SK-N-SH treated with all-trans-retinoic acid at 6 μM for 48 hours (cell line): ENCODE measurements around the gene SKIC3.

Experiments
- ARNTL ChIP-seq: fragments of 450-650 bp; formaldehyde crosslinking; IDR thresholded peaks from 2 replicates; pipeline ENCODE4 v1.5.0; 2020; ENCODE audit warnings: low read depth, mild to moderate bottlenecking, moderate library complexity, borderline replicate concordance
- BACH2 ChIP-seq: fragments of 250-450 bp; sonication (Bioruptor Pico); IDR thresholded peaks from 2 replicates; pipeline ENCODE4 v1.9.0; 2021; ENCODE audit warnings: mild to moderate bottlenecking, borderline replicate concordance
- ESRRG ChIP-seq: fragments of 250-450 bp; sonication (Bioruptor Pico); IDR thresholded peaks from 2 replicates; pipeline ENCODE4 v1.6.1; 2021; ENCODE audit warnings: mild to moderate bottlenecking
- GLIS3 ChIP-seq: fragments of 250-450 bp; sonication (Bioruptor Pico); IDR thresholded peaks from 2 replicates; pipeline ENCODE4 v1.5.0; 2020; ENCODE audit warnings: mild to moderate bottlenecking, moderate library complexity
- ISL1 ChIP-seq: fragments of 250-450 bp; sonication (Bioruptor Pico); IDR thresholded peaks from 2 replicates; pipeline ENCODE4 v2.1.2; 2022; ENCODE audit warnings: mild to moderate bottlenecking, moderate library complexity
- PATZ1 ChIP-seq: fragments of 250-450 bp; sonication (Bioruptor Pico); IDR thresholded peaks from 2 replicates; pipeline ENCODE4 v1.8.0; 2020; ENCODE audit warnings: mild to moderate bottlenecking, moderate library complexity, borderline replicate concordance
- PPARA ChIP-seq: fragments of 250-450 bp; sonication (Bioruptor Pico); IDR thresholded peaks from 2 replicates; pipeline ENCODE4 v1.5.0; 2020; ENCODE audit warnings: mild to moderate bottlenecking, borderline replicate concordance
- SNAI2 ChIP-seq: fragments of 250-450 bp; sonication (Bioruptor Pico); IDR thresholded peaks from 2 replicates; pipeline ENCODE4 v1.5.0; 2020; ENCODE audit warnings: mild to moderate bottlenecking, moderate library complexity
- TCF4 ChIP-seq: fragments of 250-450 bp; sonication (Bioruptor Pico); IDR thresholded peaks from 2 replicates; pipeline ENCODE4 v1.8.0; 2021; ENCODE audit warnings: mild to moderate bottlenecking, moderate library complexity, borderline replicate concordance
- ZFP3 ChIP-seq: fragments of 250-450 bp; sonication (Bioruptor Pico); IDR thresholded peaks from 2 replicates; pipeline ENCODE4 v1.5.0; 2020; ENCODE audit warnings: mild to moderate bottlenecking, moderate library complexity
- ZFP30 ChIP-seq: fragments of 450-650 bp; formaldehyde crosslinking; IDR thresholded peaks from 2 replicates; pipeline ENCODE4 v1.5.0; 2022; ENCODE audit warnings: mild to moderate bottlenecking, moderate library complexity
- ZNF565 ChIP-seq: fragments of 450-650 bp; formaldehyde crosslinking; conservative IDR thresholded peaks from 2 replicates; pipeline ENCODE4 v1.5.0; 2020; ENCODE audit warnings: low read depth, mild to moderate bottlenecking, moderate library complexity
- ZNF8 ChIP-seq: fragments of 450-650 bp; formaldehyde crosslinking; IDR thresholded peaks from 2 replicates; pipeline ENCODE4 v1.5.0; 2020; ENCODE audit warnings: mild to moderate bottlenecking, moderate library complexity

- TF ChIP-seq PATZ1 (CRISPR knock-in tag) (no peak), ZFP3 (CRISPR knock-in tag) (no peak), TCF4 (CRISPR knock-in tag) (no peak), PPARA (no peak), ESRRG (CRISPR knock-in tag) (no peak), ZFP30 (CRISPR knock-in tag) (no peak), ISL1 (CRISPR knock-in tag) (no peak), BACH2 (CRISPR knock-in tag) (no peak), ZNF8 (CRISPR knock-in tag) (no peak), GLIS3 (CRISPR knock-in tag) (no peak), ARNTL (CRISPR knock-in tag) (no peak), ZNF565 (CRISPR knock-in tag) (no peak), SNAI2 (CRISPR knock-in tag) (no peak)
These were observed 8.6 kb upstream of the SKIC3 start for GRCh38 chr5:95563367-95563766.
